Measurements from ENCODE around the gene SCYL1. TPM values are rescaled to one million over a fixed set of nuclear protein-coding genes. Genes with fewer than 3 reads are reported as not detected.
"Not testable (repeated sequence)": the region's sequence is repeated elsewhere in the genome, so short reads cannot be mapped to it uniquely, and the experiment has no call there.

Gene SCYL1
- total RNA-seq, 2 experiments from 2014 or later: 59.1 to 62.1 TPM

GRCh38 chr11:65502555-65503367 lies 22.1 kb upstream of the SCYL1 start:
- peaks cover 39% of the 10 kb centered on the region for H3K36me3 Mint-ChIP-seq (ENCODE audit: low read depth)
- POLR2A ChIA-PET: interaction anchor here (0.6 to 15.5 kb wide), 10 partner anchors 16 to 614 kb away, joined by 3 to 781 read pairs (median 5); partner anchors contain the start of gene NEAT1
- H3K4me1 Mint-ChIP-seq: peaks cover 40% of the 10 kb centered on the region
- no peak overlapping the region for H3K27ac Mint-ChIP-seq
- no peak overlapping the region for H3K4me3 Mint-ChIP-seq
- no peak for DNase-seq
- H3K27me3 Mint-ChIP-seq: peaks cover 1% of the 10 kb centered on the region
- CTCF ChIA-PET: interaction anchor here (0.6 to 1.7 kb wide), 6 partner anchors 13 to 1636 kb away, joined by 3 to 5 read pairs (median 3); no protein-coding TSS in a partner anchor
- no peaks in the 10 kb centered on the region for H3K9me3 Mint-ChIP-seq

- no peak overlapping the region for H3K4me3 Mint-ChIP-seq
- H3K27me3 Mint-ChIP-seq: peaks cover 1% of the 10 kb centered on the region
- peaks cover 44% of the 10 kb centered on the region for H3K4me1 Mint-ChIP-seq
- H3K9me3 Mint-ChIP-seq: no peaks in the 10 kb centered on the region
- peak overlapping the region; percentile 82 for H3K27ac Mint-ChIP-seq
- DNase-seq: no peak
- H3K36me3 Mint-ChIP-seq (ENCODE audit: low read depth): peaks cover 39% of the 10 kb centered on the region
- POLR2A ChIA-PET: interaction anchor here (0.6 to 15.5 kb wide), 6 partner anchors 27 to 159 kb away, joined by 3 to 781 read pairs (median 4); partner anchors contain the start of genes NEAT1 and RELA
- CTCF ChIA-PET: interaction anchor here (1.7 kb wide), 2 partner anchors 25 to 31 kb away, joined by 4 to 5 read pairs; no protein-coding TSS in a partner anchor
Observed at GRCh38 chr11:65503368-65503948, 21.4 kb upstream of the SCYL1 start.

- Mint-ChIP-seq H3K4me1 (peaks cover 44% of the 10 kb centered on the region), H3K27ac (peak overlapping the region; percentile 82), H3K9me3 (no peaks in the 10 kb centered on the region), H3K27me3 (no peaks in the 10 kb centered on the region), H3K36me3 (ENCODE audit: low read depth) (peaks cover 39% of the 10 kb centered on the region), H3K4me3 (no peak overlapping the region)
- ChIA-PET POLR2A (interaction anchor here (0.6 to 15.5 kb wide), 6 partner anchors 32 to 693 kb away, joined by 3 to 781 read pairs (median 4); partner anchors contain the start of genes NEAT1 and RELA), CTCF (interaction anchor here (2.0 to 8.3 kb wide), 2 partner anchors 85 to 89 kb away, joined by 6 to 98 read pairs; no protein-coding TSS in a partner anchor)
- DNase-seq: no peak
Observed at GRCh38 chr11:65503949-65504673, 20.8 kb upstream of the SCYL1 start.

GRCh38 chr11:65504674-65505465 lies 20.0 kb upstream of the SCYL1 start:
- no peaks in the 10 kb centered on the region for H3K9me3 Mint-ChIP-seq
- ChIA-PET CTCF (interaction anchor here (1.9 to 8.3 kb wide), 4 partner anchors 17 to 90 kb away, joined by 6 to 98 read pairs (median 6); no protein-coding TSS in a partner anchor), POLR2A (interaction anchor here (0.6 to 15.5 kb wide), 6 partner anchors 25 to 694 kb away, joined by 3 to 781 read pairs (median 4); partner anchors contain the start of gene NEAT1)
- H3K27ac Mint-ChIP-seq: peak overlapping the region; percentile 82
- H3K4me3 Mint-ChIP-seq: no peak overlapping the region
- H3K36me3 Mint-ChIP-seq (ENCODE audit: low read depth): peaks cover 39% of the 10 kb centered on the region
- no peaks in the 10 kb centered on the region for H3K27me3 Mint-ChIP-seq
- DNase-seq: no peak
- H3K4me1 Mint-ChIP-seq: peaks cover 48% of the 10 kb centered on the region

GRCh38 chr11:65505466-65506289 lies 19.2 kb upstream of the SCYL1 start:
- Mint-ChIP-seq H3K36me3 (ENCODE audit: low read depth) (peaks cover 39% of the 10 kb centered on the region), H3K9me3 (no peaks in the 10 kb centered on the region), H3K27ac (peak overlapping the region; percentile 78), H3K4me1 (peaks cover 52% of the 10 kb centered on the region), H3K4me3 (no peak overlapping the region), H3K27me3 (no peaks in the 10 kb centered on the region)
- ChIA-PET POLR2A (interaction anchor here (0.5 to 15.5 kb wide), 8 partner anchors 8 to 324 kb away, joined by 3 to 781 read pairs (median 4); partner anchors contain the start of genes CAPN1, MALAT1 and NEAT1), CTCF (interaction anchor here (0.7 to 8.3 kb wide), 13 partner anchors 9 to 149 kb away, joined by 3 to 98 read pairs (median 3); partner anchors contain the start of gene FRMD8)
- no peak for DNase-seq

GRCh38 chr11:65506290-65506771 lies 18.6 kb upstream of the SCYL1 start:
- H3K27me3 Mint-ChIP-seq: no peaks in the 10 kb centered on the region
- H3K27ac Mint-ChIP-seq: peak overlapping the region; percentile 78
- DNase-seq: no peak
- POLR2A ChIA-PET: interaction anchor here (1.3 to 15.5 kb wide), 4 partner anchors 8 to 118 kb away, joined by 4 to 781 read pairs (median 34); partner anchors contain the start of genes MALAT1 and NEAT1
- CTCF ChIA-PET: interaction anchor here (0.7 to 8.3 kb wide), 15 partner anchors 8 to 244 kb away, joined by 3 to 98 read pairs (median 3); partner anchors contain the start of genes FRMD8 and MALAT1
- peaks cover 54% of the 10 kb centered on the region for H3K4me1 Mint-ChIP-seq
- H3K4me3 Mint-ChIP-seq: no peak overlapping the region
- H3K36me3 Mint-ChIP-seq (ENCODE audit: low read depth): peaks cover 39% of the 10 kb centered on the region
- no peaks in the 10 kb centered on the region for H3K9me3 Mint-ChIP-seq

- ChIA-PET POLR2A (interaction anchor here (0.6 to 15.5 kb wide), 6 partner anchors 9 to 309 kb away, joined by 3 to 781 read pairs (median 4); partner anchors contain the start of genes MALAT1 and NEAT1), CTCF (interaction anchor here (1.0 to 8.3 kb wide), 19 partner anchors 9 to 245 kb away, joined by 3 to 98 read pairs (median 3); partner anchors contain the start of genes FRMD8 and MALAT1)
- Mint-ChIP-seq H3K36me3 (ENCODE audit: low read depth) (peaks cover 39% of the 10 kb centered on the region), H3K4me1 (peaks cover 54% of the 10 kb centered on the region), H3K27me3 (no peaks in the 10 kb centered on the region), H3K9me3 (no peaks in the 10 kb centered on the region), H3K4me3 (no peak overlapping the region), H3K27ac (peak overlapping the region; percentile 78)
- DNase-seq: peak; percentile 34
Observed at GRCh38 chr11:65506772-65507505, 17.9 kb upstream of the SCYL1 start.

- H3K4me3 Mint-ChIP-seq; DNase-seq; POLR2A ChIA-PET; H3K9me3 Mint-ChIP-seq; H3K36me3 Mint-ChIP-seq (ENCODE audit: low read depth); H3K27me3 Mint-ChIP-seq; H3K27ac Mint-ChIP-seq: not testable (repeated sequence)
- CTCF ChIA-PET: interaction anchor here (0.6 to 8.3 kb wide), 5 partner anchors 29 to 196 kb away, joined by 3 to 98 read pairs (median 3); no protein-coding TSS in a partner anchor
- peaks cover 28% of the 10 kb centered on the region for H3K4me1 Mint-ChIP-seq
Observed at GRCh38 chr11:65512311-65512710, 12.6 kb upstream of the SCYL1 start.

- H3K27ac Mint-ChIP-seq: peak overlapping the region; percentile 71
- no peaks in the 10 kb centered on the region for H3K9me3 Mint-ChIP-seq
- POLR2A ChIA-PET: no interaction called here
- CTCF ChIA-PET: interaction anchor here (0.6 to 1.2 kb wide), 4 partner anchors 9 to 394 kb away, joined by 3 to 7 read pairs (median 3); no protein-coding TSS in a partner anchor
- H3K4me3 Mint-ChIP-seq: no peak overlapping the region
- no peak for DNase-seq
- H3K36me3 Mint-ChIP-seq (ENCODE audit: low read depth): peaks cover 2% of the 10 kb centered on the region
- H3K27me3 Mint-ChIP-seq: peaks cover 2% of the 10 kb centered on the region
- peaks cover 10% of the 10 kb centered on the region for H3K4me1 Mint-ChIP-seq
Observed at GRCh38 chr11:65516135-65516968, 8.5 kb upstream of the SCYL1 start.

All from activated CD4-positive, alpha-beta T cell treated with anti-CD3 and anti-CD28 coated beads, Interleukin-2, amount 10 ng/mL, durations not matched to agents 7 days and 5 days (primary cell).